Activated CD4-positive, alpha-beta memory T cell treated with anti-CD3 and anti-CD28 coated beads, Interleukin-2, amount 10 ng/mL, durations not matched to agents 7 days and 5 days (primary cell): ENCODE results near the gene MXI1. TPM values are rescaled to one million over a fixed set of nuclear protein-coding genes. Genes with fewer than 3 reads are reported as not detected.

ENCODE experiments used
- CTCF ChIA-PET: fragments of 350-600 bp; sonication (Branson Sonifier 250); formaldehyde crosslinking; loops from one replicate; lab custom pipeline; 2021; ENCODE audit warnings: antibody characterized with exemption, inconsistent platforms; lab: Charles Lee
- POLR2A ChIA-PET: fragments of 350-600 bp; sonication (Branson Sonifier 250); formaldehyde crosslinking; loops from one replicate; lab custom pipeline; 2021; ENCODE audit warnings: antibody characterized with exemption; lab: Charles Lee
- DNase-seq: peaks from one replicate; pipeline ENCODE4 v3.0.0-alpha.2; 2020
- H3K27ac Mint-ChIP-seq: one replicate; pipeline ENCODE4 v1.8.0; 2021; ENCODE audit warnings: mild to moderate bottlenecking, mixed read lengths
- H3K27me3 Mint-ChIP-seq: one replicate; pipeline ENCODE4 v1.8.0; 2021; ENCODE audit warnings: mixed read lengths
- H3K36me3 Mint-ChIP-seq: one replicate; pipeline ENCODE4 v1.8.0; 2021; ENCODE audit warnings: low read depth, mixed read lengths
- H3K4me1 Mint-ChIP-seq: one replicate; pipeline ENCODE4 v1.8.0; 2021; ENCODE audit warnings: mixed read lengths
- H3K4me3 Mint-ChIP-seq: one replicate; pipeline ENCODE4 v1.8.0; 2021; ENCODE audit warnings: mild to moderate bottlenecking, mixed read lengths
- H3K9me3 Mint-ChIP-seq: one replicate; pipeline ENCODE4 v1.8.0; 2021; ENCODE audit warnings: mixed read lengths
- total RNA-seq, 2 experiments: library from RNA; stranded (reverse); gene quantifications; one replicate each; pipeline ENCODE4 v1.2.3, GENCODE V29; 2021

MXI1 gene
- total RNA-seq, 2 experiments from 2014 or later = 74.2 to 75.4 TPM

GRCh38 chr10:110274072-110274627 lies 66.7 kb downstream of the MXI1 start:
- CTCF ChIA-PET = interaction anchor here (0.8 to 2.3 kb wide), 9 partner anchors 9 to 136 kb away, joined by 3 to 11 read pairs (median 4); no protein-coding TSS in a partner anchor
- Mint-ChIP-seq H3K27me3 (peaks cover 5% of the 10 kb centered on the region), H3K4me1 (peaks cover 41% of the 10 kb centered on the region), H3K27ac (no peak overlapping the region), H3K9me3 (no peaks in the 10 kb centered on the region), H3K36me3 (peaks cover 4% of the 10 kb centered on the region), H3K4me3 (no peak overlapping the region)
- POLR2A ChIA-PET = interaction anchor here (2.2 kb wide), 1 partner anchor 66 kb away, joined by 7 read pairs; no protein-coding TSS in a partner anchor
- no peak for DNase-seq

GRCh38 chr10:110274647-110275046 lies 67.2 kb downstream of the MXI1 start:
- Mint-ChIP-seq H3K27ac (no peak overlapping the region), H3K27me3 (peaks cover 5% of the 10 kb centered on the region), H3K36me3 (peaks cover 3% of the 10 kb centered on the region), H3K9me3 (no peaks in the 10 kb centered on the region), H3K4me3 (no peak overlapping the region), H3K4me1 (peaks cover 39% of the 10 kb centered on the region)
- ChIA-PET CTCF (interaction anchor here (0.8 to 2.3 kb wide), 9 partner anchors 10 to 137 kb away, joined by 3 to 11 read pairs (median 4); no protein-coding TSS in a partner anchor), POLR2A (interaction anchor here (0.9 to 2.2 kb wide), 2 partner anchors 20 to 66 kb away, joined by 3 to 7 read pairs; no protein-coding TSS in a partner anchor)
- DNase-seq = no peak

GRCh38 chr10:110275128-110275729 lies 67.8 kb downstream of the MXI1 start:
- Mint-ChIP-seq H3K9me3 (no peaks in the 10 kb centered on the region), H3K4me1 (peaks cover 35% of the 10 kb centered on the region), H3K27me3 (peaks cover 5% of the 10 kb centered on the region), H3K27ac (no peak overlapping the region), H3K4me3 (no peak overlapping the region), H3K36me3 (peaks cover 7% of the 10 kb centered on the region)
- DNase-seq = no peak
- POLR2A ChIA-PET = interaction anchor here (0.9 to 2.2 kb wide), 2 partner anchors 20 to 67 kb away, joined by 3 to 7 read pairs; no protein-coding TSS in a partner anchor
- CTCF ChIA-PET = interaction anchor here (0.5 to 2.3 kb wide), 8 partner anchors 10 to 137 kb away, joined by 3 to 11 read pairs (median 4); no protein-coding TSS in a partner anchor

GRCh38 chr10:110276603-110277002 lies 69.2 kb downstream of the MXI1 start:
- ChIA-PET CTCF (interaction anchor here (0.7 to 0.9 kb wide), 2 partner anchors 68 to 139 kb away, joined by 3 read pairs; no protein-coding TSS in a partner anchor), POLR2A (no interaction called here)
- Mint-ChIP-seq H3K4me3 (no peak overlapping the region), H3K9me3 (no peaks in the 10 kb centered on the region), H3K27me3 (peaks cover 3% of the 10 kb centered on the region), H3K4me1 (peaks cover 37% of the 10 kb centered on the region), H3K27ac (no peak overlapping the region), H3K36me3 (peaks cover 12% of the 10 kb centered on the region)
- DNase-seq = no peak

GRCh38 chr10:110277591-110277990 lies 70.2 kb downstream of the MXI1 start:
- no peak overlapping the region for H3K27ac Mint-ChIP-seq
- peaks cover 37% of the 10 kb centered on the region for H3K4me1 Mint-ChIP-seq
- no peaks in the 10 kb centered on the region for H3K9me3 Mint-ChIP-seq
- DNase-seq = no peak
- POLR2A ChIA-PET = no interaction called here
- H3K4me3 Mint-ChIP-seq = no peak overlapping the region
- CTCF ChIA-PET = no interaction called here
- peaks cover 3% of the 10 kb centered on the region for H3K27me3 Mint-ChIP-seq
- peaks cover 12% of the 10 kb centered on the region for H3K36me3 Mint-ChIP-seq

GRCh38 chr10:110278562-110279406 lies 71.4 kb downstream of the MXI1 start:
- CTCF ChIA-PET = interaction anchor here (0.6 to 3.6 kb wide), 21 partner anchors 12 to 395 kb away, joined by 3 to 37 read pairs (median 4); partner anchors contain the start of gene MXI1
- no peak overlapping the region for H3K4me3 Mint-ChIP-seq
- H3K36me3 Mint-ChIP-seq = peaks cover 12% of the 10 kb centered on the region
- peaks cover 3% of the 10 kb centered on the region for H3K27me3 Mint-ChIP-seq
- H3K9me3 Mint-ChIP-seq = no peaks in the 10 kb centered on the region
- H3K4me1 Mint-ChIP-seq = peaks cover 33% of the 10 kb centered on the region
- DNase-seq = no peak
- POLR2A ChIA-PET = interaction anchor here (1.0 to 1.5 kb wide), 3 partner anchors 52 to 202 kb away, joined by 3 to 5 read pairs (median 3); partner anchors contain the start of gene MXI1
- no peak overlapping the region for H3K27ac Mint-ChIP-seq

GRCh38 chr10:110279407-110279986 lies 72.1 kb downstream of the MXI1 start:
- H3K9me3 Mint-ChIP-seq = no peaks in the 10 kb centered on the region
- peaks cover 29% of the 10 kb centered on the region for H3K4me1 Mint-ChIP-seq
- CTCF ChIA-PET = interaction anchor here (0.6 to 3.6 kb wide), 23 partner anchors 10 to 395 kb away, joined by 3 to 37 read pairs (median 4); partner anchors contain the start of gene MXI1
- H3K27ac Mint-ChIP-seq = no peak overlapping the region
- peak; percentile 44 for DNase-seq
- POLR2A ChIA-PET = interaction anchor here (1.0 to 1.5 kb wide), 3 partner anchors 53 to 203 kb away, joined by 3 to 5 read pairs (median 3); partner anchors contain the start of gene MXI1
- H3K36me3 Mint-ChIP-seq = peaks cover 13% of the 10 kb centered on the region
- H3K4me3 Mint-ChIP-seq = no peak overlapping the region
- peaks cover 3% of the 10 kb centered on the region for H3K27me3 Mint-ChIP-seq

- H3K27me3 Mint-ChIP-seq = no peaks in the 10 kb centered on the region
- H3K9me3 Mint-ChIP-seq = no peaks in the 10 kb centered on the region
- H3K4me3 Mint-ChIP-seq = no peak overlapping the region
- H3K4me1 Mint-ChIP-seq = peaks cover 5% of the 10 kb centered on the region
- H3K27ac Mint-ChIP-seq = no peak overlapping the region
- DNase-seq = no peak
- ChIA-PET POLR2A (interaction anchor here (0.8 kb wide), 1 partner anchor 12 kb away, joined by 3 read pairs; no protein-coding TSS in a partner anchor), CTCF (interaction anchor here (1.2 to 3.3 kb wide), 2 partner anchors 9 to 146 kb away, joined by 4 to 12 read pairs; no protein-coding TSS in a partner anchor)
- H3K36me3 Mint-ChIP-seq = peaks cover 35% of the 10 kb centered on the region
Observed at GRCh38 chr10:110284262-110284661, 76.9 kb downstream of the MXI1 start.

- CTCF ChIA-PET = interaction anchor here (0.7 to 3.3 kb wide), 5 partner anchors 11 to 401 kb away, joined by 3 to 12 read pairs (median 4); no protein-coding TSS in a partner anchor
- H3K4me1 Mint-ChIP-seq = peaks cover 3% of the 10 kb centered on the region
- POLR2A ChIA-PET = interaction anchor here (0.7 to 2.0 kb wide), 6 partner anchors 11 to 326 kb away, joined by 3 to 10 read pairs (median 3); no protein-coding TSS in a partner anchor
- H3K4me3 Mint-ChIP-seq = no peak overlapping the region
- peaks cover 40% of the 10 kb centered on the region for H3K36me3 Mint-ChIP-seq
- no peaks in the 10 kb centered on the region for H3K27me3 Mint-ChIP-seq
- no peak for DNase-seq
- H3K27ac Mint-ChIP-seq = no peak overlapping the region
- no peaks in the 10 kb centered on the region for H3K9me3 Mint-ChIP-seq
Observed at GRCh38 chr10:110285501-110285900, 78.1 kb downstream of the MXI1 start.

- DNase-seq = no peak
- Mint-ChIP-seq H3K4me1 (no peaks in the 10 kb centered on the region), H3K27ac (no peak overlapping the region), H3K4me3 (no peak overlapping the region), H3K9me3 (no peaks in the 10 kb centered on the region), H3K36me3 (peaks cover 42% of the 10 kb centered on the region), H3K27me3 (no peaks in the 10 kb centered on the region)
- CTCF ChIA-PET = interaction anchor here (0.9 to 3.3 kb wide), 4 partner anchors 10 to 308 kb away, joined by 3 to 12 read pairs (median 4); no protein-coding TSS in a partner anchor
- POLR2A ChIA-PET = interaction anchor here (1.2 to 2.0 kb wide), 2 partner anchors 9 to 70 kb away, joined by 3 to 10 read pairs; no protein-coding TSS in a partner anchor
Observed at GRCh38 chr10:110286841-110287240, 79.4 kb downstream of the MXI1 start.

GRCh38 chr10:110296966-110297365 lies 89.6 kb downstream of the MXI1 start:
- POLR2A ChIA-PET = interaction anchor here (0.9 to 2.3 kb wide), 3 partner anchors 11 to 156 kb away, joined by 3 to 10 read pairs (median 3); no protein-coding TSS in a partner anchor
- Mint-ChIP-seq H3K36me3 (peaks cover 82% of the 10 kb centered on the region), H3K27me3 (no peaks in the 10 kb centered on the region), H3K4me1 (peaks cover 42% of the 10 kb centered on the region), H3K9me3 (no peaks in the 10 kb centered on the region), H3K27ac (no peak overlapping the region), H3K4me3 (no peak overlapping the region)
- DNase-seq = no peak
- CTCF ChIA-PET = interaction anchor here (1.2 to 2.5 kb wide), 4 partner anchors 11 to 376 kb away, joined by 4 to 6 read pairs (median 4); no protein-coding TSS in a partner anchor
